Retinal pigment epithelial cell (primary cell): ENCODE measurements around the gene AQP4.

ENCODE experiments used
- DNase-seq: peaks from one replicate; pipeline ENCODE4 v3.0.0-alpha.2; 2010; ENCODE audit warnings: low read depth
- H3K4me3 ChIP-seq: 2 replicates; pipeline ENCODE4 v1.5.1; 2011; ENCODE audit warnings: mild to moderate bottlenecking, low read length, control low read depth, moderate library complexity
- CTCF ChIP-seq: conservative IDR thresholded peaks from 2 replicates; pipeline ENCODE4 v1.5.1; 2011; ENCODE audit warnings: low read depth, low read length, control low read depth, inconsistent platforms

Gene AQP4

GRCh38 chr18:26803643-26804042 lies 61.9 kb downstream of the AQP4 start:
- peak; percentile 4 for TF ChIP-seq CTCF
- DNase-seq = no peak

GRCh38 chr18:26802330-26803200 lies 62.9 kb downstream of the AQP4 start:
- H3K4me3 ChIP-seq = no peak overlapping the region
- no peak for DNase-seq
- TF ChIP-seq CTCF = no peak

More at GRCh38 chr18:26803643-26804042, 61.9 kb downstream of the AQP4 start:
- H3K4me3 ChIP-seq = no peak overlapping the region
